ENCODE measurements around the gene ADCK1.

The ADCK1 gene

DNA sequence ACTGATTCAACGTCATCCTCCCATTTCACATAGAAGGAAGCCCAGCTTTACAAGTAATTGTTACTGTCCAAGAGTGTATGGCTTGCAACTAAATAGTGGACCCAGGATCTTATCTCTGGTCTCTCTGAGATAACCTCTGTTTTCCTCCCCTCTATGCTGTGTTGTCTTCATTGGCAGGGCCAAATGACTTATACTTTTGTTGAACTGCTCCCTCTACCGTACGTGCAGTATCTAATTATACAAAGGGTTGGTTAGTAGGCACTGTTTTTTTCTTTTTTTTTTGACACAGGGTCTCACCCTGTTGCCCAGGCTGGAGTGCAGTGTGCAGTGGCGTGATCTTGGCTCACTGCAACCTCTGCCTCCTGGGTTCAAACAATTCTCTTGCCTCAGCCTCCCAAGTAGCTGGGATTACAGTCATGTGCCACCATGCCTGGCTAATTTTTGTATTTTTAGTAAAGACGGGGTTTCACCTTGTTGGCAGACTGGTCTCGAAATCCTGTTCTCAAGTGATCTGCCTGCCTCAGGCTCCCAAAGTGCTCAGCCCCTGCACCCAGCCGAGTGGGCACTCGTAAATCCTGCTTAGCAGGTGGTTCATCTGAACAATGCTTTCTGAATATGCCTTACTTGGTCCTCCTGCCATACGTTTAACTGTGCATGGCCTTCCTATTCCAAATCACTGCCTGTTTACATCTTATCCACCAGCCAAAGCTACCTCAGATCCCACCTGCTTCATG lies 162.1 kb downstream of the ADCK1 start:
- DNase-seq: no peak

DNA sequence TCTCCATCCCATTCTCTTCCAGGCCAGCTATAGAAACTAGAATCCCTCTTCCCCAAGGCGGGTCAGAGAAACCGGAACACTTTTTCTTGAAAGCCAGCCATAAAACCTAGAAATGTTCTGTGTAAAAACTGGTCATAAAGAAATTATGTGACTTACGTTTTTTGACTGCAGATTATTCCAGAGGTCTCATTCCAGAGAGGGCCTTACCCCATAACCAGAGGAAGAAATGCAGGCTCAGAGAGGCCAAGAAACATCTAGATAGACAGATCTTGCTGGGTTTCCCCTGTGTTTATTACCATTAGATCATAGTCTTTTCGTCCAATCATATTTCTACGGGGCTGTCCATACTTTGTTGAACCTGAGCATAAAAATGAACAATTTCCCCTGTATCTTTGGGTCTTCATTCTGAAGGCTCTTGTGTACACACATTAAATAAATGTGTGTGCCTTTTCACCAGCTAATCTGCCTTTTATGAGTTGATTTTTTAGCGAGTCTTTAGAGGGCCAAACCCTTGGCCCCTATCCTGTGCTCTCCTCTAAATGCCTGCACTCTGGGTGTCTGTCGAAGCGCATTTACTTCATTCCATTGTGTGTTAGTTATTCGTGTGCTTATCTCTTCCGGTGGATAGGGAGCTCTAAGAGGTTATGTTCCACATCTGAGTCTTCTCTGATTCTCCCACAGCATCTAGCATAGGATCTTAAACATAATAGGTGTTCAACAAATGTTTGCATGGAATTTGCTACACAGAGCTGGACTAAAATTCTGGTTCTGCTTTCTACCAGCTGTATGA lies 163.0 kb downstream of the ADCK1 start:
- no peak for DNase-seq

GRCh38 chr14:77964586-77964985 lies 164.7 kb downstream of the ADCK1 start:
- no peak for DNase-seq

DNA sequence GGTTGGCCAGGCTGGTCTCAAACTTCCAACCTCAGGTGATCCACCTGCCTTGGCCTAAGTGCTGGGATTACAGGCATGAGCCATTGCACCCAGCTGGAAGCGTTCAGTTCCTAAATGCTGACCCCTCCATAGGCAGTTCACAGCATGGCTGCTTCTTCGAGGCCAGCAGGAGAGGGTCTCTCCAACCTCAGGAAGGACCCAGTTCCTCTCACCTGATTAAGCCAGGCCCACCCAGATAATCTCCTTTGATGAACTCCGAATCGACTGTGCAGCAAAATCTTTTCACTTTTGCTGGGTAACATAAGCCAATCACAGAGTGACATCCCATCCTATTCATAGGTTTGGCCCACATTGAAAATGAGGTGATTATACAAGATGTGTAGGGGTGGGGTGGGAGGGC lies 165.1 kb downstream of the ADCK1 start:
- no peak for DNase-seq

- peak; percentile 11 to 80 (median 25) for DNase-seq
Measured at GRCh38 chr14:77965919-77966435, 166.1 kb downstream of the ADCK1 start.

DNA sequence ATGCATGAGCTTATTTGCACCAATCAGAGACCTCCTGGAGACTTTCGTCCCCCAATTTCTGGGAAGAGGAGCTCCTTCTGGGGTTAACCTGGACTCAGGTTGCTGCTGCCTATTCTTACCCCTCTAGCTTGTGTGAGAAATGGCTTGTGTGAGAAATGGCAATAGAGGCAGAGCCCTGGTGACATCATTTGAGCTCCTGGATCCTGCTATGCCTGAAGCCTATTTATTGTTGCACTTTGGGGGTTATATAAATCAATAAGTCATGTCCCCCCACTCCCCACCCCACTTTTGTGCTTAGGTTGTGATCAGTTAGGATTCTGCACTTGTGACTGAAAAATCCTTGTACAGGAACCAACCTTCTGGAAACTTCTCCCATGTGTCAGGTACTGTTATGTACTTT lies 167.2 kb downstream of the ADCK1 start:
- DNase-seq: no peak

GRCh38 chr14:77970646-77971045 lies 170.7 kb downstream of the ADCK1 start:
- DNase-seq: no peak

- no peak for DNase-seq
Measured at GRCh38 chr14:77973246-77973645, 173.3 kb downstream of the ADCK1 start.

- no peak for DNase-seq
Measured at GRCh38 chr14:77976591-77976990, 176.7 kb downstream of the ADCK1 start.

- DNase-seq: no peak
Measured at GRCh38 chr14:77979171-77979570, 179.3 kb downstream of the ADCK1 start.

GRCh38 chr14:77979666-77980351 lies 179.9 kb downstream of the ADCK1 start:
- DNase-seq: no peak

DNA sequence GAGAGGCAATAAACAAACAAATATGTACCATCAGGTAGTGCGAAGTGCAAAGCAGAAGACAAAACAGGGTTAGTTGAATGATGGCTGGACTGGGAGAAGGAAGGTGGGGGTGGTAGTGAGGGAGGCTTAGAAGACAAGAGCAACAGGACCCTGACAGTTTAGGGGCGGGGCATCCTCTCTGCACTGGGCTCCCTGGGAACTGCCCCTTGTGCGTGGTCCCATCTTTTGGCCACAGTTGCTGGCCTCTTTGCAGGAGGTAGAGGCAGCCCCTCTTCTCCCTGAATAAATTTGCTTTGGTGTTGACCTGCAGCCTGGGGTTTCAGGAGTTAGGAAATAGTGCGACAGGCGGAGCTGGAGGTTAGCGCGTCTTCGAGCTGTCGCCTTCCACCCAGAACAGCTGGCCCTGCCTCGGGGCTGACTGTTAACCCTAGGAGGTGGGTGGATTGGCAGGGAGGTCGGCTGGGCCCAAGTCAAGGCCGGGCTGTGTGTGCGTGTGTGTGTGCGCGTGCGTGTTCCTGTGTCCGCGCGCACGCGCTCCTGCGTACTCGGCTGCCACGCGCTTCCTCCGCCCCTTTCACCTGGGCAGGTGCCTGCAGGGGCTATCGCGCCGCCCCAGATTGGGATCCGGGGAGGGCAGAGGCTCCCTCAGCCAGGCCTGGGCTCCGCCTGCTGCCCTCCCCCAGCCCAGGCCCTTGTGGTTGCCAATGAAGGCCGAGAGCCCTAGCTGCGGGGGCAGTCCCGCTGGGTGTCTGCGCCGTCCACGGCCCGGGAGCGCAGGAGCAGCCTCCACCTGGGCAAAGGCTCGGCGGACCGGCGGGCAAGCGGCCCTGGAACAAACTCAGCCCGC lies 180.8 kb downstream of the ADCK1 start:
- peak; percentile 54 to 77 (median 67) for DNase-seq

Measured in NCI-H1417 (cell line).